Measurements from ENCODE around the gene SNN.

The SNN gene

DNA sequence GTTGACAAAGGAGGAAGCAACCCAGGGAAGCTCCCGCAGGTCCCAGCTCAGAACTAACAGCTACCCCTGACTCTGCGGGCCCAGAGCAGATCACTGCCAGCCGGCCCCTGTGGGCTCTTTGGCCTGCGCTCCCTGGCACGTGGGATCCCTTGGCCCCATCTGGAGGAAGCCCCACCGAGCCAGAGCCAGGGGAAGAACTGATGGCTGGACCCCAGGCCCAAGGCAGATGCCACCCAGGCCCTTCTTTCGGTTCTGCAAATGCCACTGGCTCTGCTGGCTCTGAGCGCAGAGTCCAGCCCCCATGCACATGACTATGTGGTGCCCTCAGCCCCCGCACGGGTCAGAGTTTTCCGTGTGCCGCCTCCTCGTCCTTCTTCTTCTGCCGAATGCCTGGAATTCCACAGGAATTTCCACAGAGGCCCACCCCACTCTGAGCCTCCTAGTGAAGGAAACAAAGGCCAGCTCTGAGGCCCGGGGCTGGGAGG lies 35.8 kb upstream of the SNN start:
- Histone ChIP-seq H3K9ac (ENCODE audit: low read depth, low read length, poor library complexity, severe bottlenecking) (no peak overlapping the region), H3K4me1 (ENCODE audit: insufficient read depth, low read length, poor library complexity, severe bottlenecking) (no peaks in the 10 kb centered on the region), H3K9me3 (ENCODE audit: insufficient read depth, low read depth, low read length) (no peaks in the 10 kb centered on the region), H3K9me2 (replicated peaks; ENCODE audit: low read depth, low read length) (no peaks in the 10 kb centered on the region), H3K36me3 (ENCODE audit: insufficient read depth, low read length) (no peaks in the 10 kb centered on the region), H3K79me2 (ENCODE audit: insufficient read depth, low read length) (no peaks in the 10 kb centered on the region), H4K20me1 (ENCODE audit: insufficient read depth, low read length, poor library complexity, severe bottlenecking) (no peaks in the 10 kb centered on the region), H3K4me2 (ENCODE audit: low read depth, low read length, poor library complexity, severe bottlenecking) (no peak overlapping the region), H3K27me3 (ENCODE audit: insufficient read depth, low read length, poor library complexity, severe bottlenecking) (no peaks in the 10 kb centered on the region), H3K4me3 (ENCODE audit: low read length, poor library complexity, severe bottlenecking) (no peak overlapping the region), H3F3A (ENCODE audit: low read depth) (no peaks in the 10 kb centered on the region), H2AFZ (ENCODE audit: low read length) (no peak overlapping the region)
- TF ChIP-seq, protein P1, sequence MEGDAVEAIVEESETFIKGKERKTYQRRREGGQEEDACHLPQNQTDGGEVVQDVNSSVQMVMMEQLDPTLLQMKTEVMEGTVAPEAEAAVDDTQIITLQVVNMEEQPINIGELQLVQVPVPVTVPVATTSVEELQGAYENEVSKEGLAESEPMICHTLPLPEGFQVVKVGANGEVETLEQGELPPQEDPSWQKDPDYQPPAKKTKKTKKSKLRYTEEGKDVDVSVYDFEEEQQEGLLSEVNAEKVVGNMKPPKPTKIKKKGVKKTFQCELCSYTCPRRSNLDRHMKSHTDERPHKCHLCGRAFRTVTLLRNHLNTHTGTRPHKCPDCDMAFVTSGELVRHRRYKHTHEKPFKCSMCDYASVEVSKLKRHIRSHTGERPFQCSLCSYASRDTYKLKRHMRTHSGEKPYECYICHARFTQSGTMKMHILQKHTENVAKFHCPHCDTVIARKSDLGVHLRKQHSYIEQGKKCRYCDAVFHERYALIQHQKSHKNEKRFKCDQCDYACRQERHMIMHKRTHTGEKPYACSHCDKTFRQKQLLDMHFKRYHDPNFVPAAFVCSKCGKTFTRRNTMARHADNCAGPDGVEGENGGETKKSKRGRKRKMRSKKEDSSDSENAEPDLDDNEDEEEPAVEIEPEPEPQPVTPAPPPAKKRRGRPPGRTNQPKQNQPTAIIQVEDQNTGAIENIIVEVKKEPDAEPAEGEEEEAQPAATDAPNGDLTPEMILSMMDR (conservative IDR thresholded peaks at IDR 0.05; ENCODE audit: low read length): no peak
- no peak for TF ChIP-seq EZH2phosphoT487 (IDR thresholded peaks at IDR 0.05; ENCODE audit: borderline replicate concordance)

DNA sequence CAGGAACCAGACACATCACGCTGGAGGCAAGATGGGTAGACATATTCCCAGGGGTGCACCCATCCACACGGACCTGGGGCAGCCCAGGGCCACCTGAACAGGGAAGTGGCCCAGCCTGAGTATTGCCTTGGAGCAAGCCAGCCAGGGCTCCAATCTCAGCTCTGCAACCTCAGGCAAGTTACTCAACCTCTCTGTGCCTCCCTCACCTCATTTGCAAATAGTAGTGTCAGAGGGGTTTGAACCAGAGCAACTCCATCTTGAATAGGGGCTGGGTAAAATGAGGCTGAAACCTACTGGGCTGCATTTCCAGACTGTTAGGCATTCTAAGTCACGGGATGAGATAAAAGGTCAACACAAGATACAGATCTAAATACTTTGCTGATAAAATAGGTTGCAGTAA lies 35.1 kb upstream of the SNN start:
- Histone ChIP-seq H3K4me1 (ENCODE audit: insufficient read depth, low read length, poor library complexity, severe bottlenecking) (no peaks in the 10 kb centered on the region), H3K27me3 (ENCODE audit: insufficient read depth, low read length, poor library complexity, severe bottlenecking) (no peaks in the 10 kb centered on the region), H3K9me2 (replicated peaks; ENCODE audit: low read depth, low read length) (no peaks in the 10 kb centered on the region), H2AFZ (ENCODE audit: low read length) (no peak overlapping the region), H3K4me2 (ENCODE audit: low read depth, low read length, poor library complexity, severe bottlenecking) (no peak overlapping the region), H3K79me2 (ENCODE audit: insufficient read depth, low read length) (no peaks in the 10 kb centered on the region), H3K9me3 (ENCODE audit: insufficient read depth, low read depth, low read length) (no peaks in the 10 kb centered on the region), H3F3A (ENCODE audit: low read depth) (no peaks in the 10 kb centered on the region), H3K36me3 (ENCODE audit: insufficient read depth, low read length) (no peaks in the 10 kb centered on the region), H4K20me1 (ENCODE audit: insufficient read depth, low read length, poor library complexity, severe bottlenecking) (no peaks in the 10 kb centered on the region), H3K9ac (ENCODE audit: low read depth, low read length, poor library complexity, severe bottlenecking) (no peak overlapping the region), H3K4me3 (ENCODE audit: low read length, poor library complexity, severe bottlenecking) (no peak overlapping the region)
- TF ChIP-seq EZH2phosphoT487 (IDR thresholded peaks at IDR 0.05; ENCODE audit: borderline replicate concordance): no peak
- TF ChIP-seq, protein P1 (conservative IDR thresholded peaks at IDR 0.05; ENCODE audit: low read length): no peak

DNA sequence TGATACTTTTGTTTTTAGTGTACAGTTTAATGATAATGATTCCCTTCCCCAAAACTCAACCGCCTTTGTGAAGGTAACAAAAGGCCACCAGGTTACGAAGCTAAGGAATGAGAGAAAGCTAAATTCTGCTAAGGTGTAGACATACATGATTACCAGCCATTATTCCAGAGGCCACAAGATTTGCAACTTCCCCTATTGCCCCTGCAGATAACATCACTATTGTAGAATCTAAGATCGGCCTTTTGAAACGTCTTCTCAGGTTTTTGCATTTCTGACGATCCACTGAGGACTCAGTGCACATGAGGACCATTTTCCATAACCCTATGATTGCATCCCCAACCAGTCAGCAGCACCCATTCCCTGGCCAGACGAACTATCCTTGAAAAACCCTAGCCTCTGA lies 33.9 kb upstream of the SNN start:
- Histone ChIP-seq H4K20me1 (ENCODE audit: insufficient read depth, low read length, poor library complexity, severe bottlenecking) (no peaks in the 10 kb centered on the region), H3K9me2 (replicated peaks; ENCODE audit: low read depth, low read length) (no peaks in the 10 kb centered on the region), H3K27me3 (ENCODE audit: insufficient read depth, low read length, poor library complexity, severe bottlenecking) (no peaks in the 10 kb centered on the region), H3K9me3 (ENCODE audit: insufficient read depth, low read depth, low read length) (no peaks in the 10 kb centered on the region), H3K4me1 (ENCODE audit: insufficient read depth, low read length, poor library complexity, severe bottlenecking) (no peaks in the 10 kb centered on the region), H3K79me2 (ENCODE audit: insufficient read depth, low read length) (no peaks in the 10 kb centered on the region), H3K9ac (ENCODE audit: low read depth, low read length, poor library complexity, severe bottlenecking) (no peak overlapping the region), H3K4me2 (ENCODE audit: low read depth, low read length, poor library complexity, severe bottlenecking) (no peak overlapping the region), H3F3A (ENCODE audit: low read depth) (no peaks in the 10 kb centered on the region), H3K4me3 (ENCODE audit: low read length, poor library complexity, severe bottlenecking) (no peak overlapping the region), H3K36me3 (ENCODE audit: insufficient read depth, low read length) (no peaks in the 10 kb centered on the region), H2AFZ (ENCODE audit: low read length) (no peak overlapping the region)
- TF ChIP-seq, protein P1 (conservative IDR thresholded peaks at IDR 0.05; ENCODE audit: low read length): no peak
- TF ChIP-seq EZH2phosphoT487 (IDR thresholded peaks at IDR 0.05; ENCODE audit: borderline replicate concordance): no peak
